ENCODE results near the gene PLG. TPM values are rescaled to one million over a fixed set of nuclear protein-coding genes. Genes with fewer than 3 reads are reported as not detected.
"Not testable (repeated sequence)": the region's sequence is repeated elsewhere in the genome, so short reads cannot be mapped to it uniquely, and the experiment has no call there.

PLG gene
- total RNA-seq, 2 donors from 2014 or later, result not detected

GRCh38 chr6:160690458-160690857, 11.6 kb upstream of the PLG start:
- H3K9me3 Mint-ChIP-seq, result peaks cover 3% of the 10 kb centered on the region
- H3K4me1 Mint-ChIP-seq, result no peaks in the 10 kb centered on the region
- H3K4me3 Mint-ChIP-seq, result no peak overlapping the region
- H3K36me3 Mint-ChIP-seq (ENCODE audit: low read depth), result no peaks in the 10 kb centered on the region
- H3K27ac Mint-ChIP-seq, result no peak overlapping the region
- H3K27me3 Mint-ChIP-seq, result peaks cover 5% of the 10 kb centered on the region
- no peak for ATAC-seq (replicated peaks)

- H3K4me1 Mint-ChIP-seq, result no peaks in the 10 kb centered on the region
- H3K36me3 Mint-ChIP-seq (ENCODE audit: low read depth), result no peaks in the 10 kb centered on the region
- H3K27ac Mint-ChIP-seq, result no peak overlapping the region
- H3K27me3 Mint-ChIP-seq, result peaks cover 9% of the 10 kb centered on the region
- H3K4me3 Mint-ChIP-seq, result no peak overlapping the region
- no peak for ATAC-seq (replicated peaks)
- peaks cover 3% of the 10 kb centered on the region for H3K9me3 Mint-ChIP-seq
These were observed 10.4 kb upstream of the PLG start for GRCh38 chr6:160691617-160692016.

GRCh38 chr6:160692369-160692959, 9.6 kb upstream of the PLG start:
- Mint-ChIP-seq H3K27ac (no peak overlapping the region), H3K4me3 (no peak overlapping the region), H3K27me3 (peaks cover 9% of the 10 kb centered on the region), H3K4me1 (no peaks in the 10 kb centered on the region), H3K36me3 (ENCODE audit: low read depth) (no peaks in the 10 kb centered on the region), H3K9me3 (peaks cover 3% of the 10 kb centered on the region)
- ATAC-seq (replicated peaks), result no peak

- H3K9me3 Mint-ChIP-seq; ATAC-seq (replicated peaks); H3K27ac Mint-ChIP-seq; H3K36me3 Mint-ChIP-seq (ENCODE audit: low read depth); H3K4me3 Mint-ChIP-seq; H3K4me1 Mint-ChIP-seq: not testable (repeated sequence)
- peaks cover 17% of the 10 kb centered on the region for H3K27me3 Mint-ChIP-seq
These were observed 7.0 kb upstream of the PLG start for GRCh38 chr6:160695025-160695424.

GRCh38 chr6:160695622-160696021, 6.4 kb upstream of the PLG start:
- not testable (repeated sequence) for ATAC-seq (replicated peaks); H3K36me3 Mint-ChIP-seq (ENCODE audit: low read depth); H3K27ac Mint-ChIP-seq; H3K9me3 Mint-ChIP-seq; H3K4me3 Mint-ChIP-seq; H3K4me1 Mint-ChIP-seq
- H3K27me3 Mint-ChIP-seq, result peaks cover 17% of the 10 kb centered on the region

GRCh38 chr6:160696884-160697283, 5.2 kb upstream of the PLG start:
- not testable (repeated sequence) for H3K27ac Mint-ChIP-seq; H3K4me3 Mint-ChIP-seq; ATAC-seq (replicated peaks); H3K36me3 Mint-ChIP-seq (ENCODE audit: low read depth); H3K9me3 Mint-ChIP-seq; H3K4me1 Mint-ChIP-seq
- H3K27me3 Mint-ChIP-seq, result peaks cover 21% of the 10 kb centered on the region

GRCh38 chr6:160697826-160698225, 4.2 kb upstream of the PLG start:
- Mint-ChIP-seq H3K4me3 (no peak overlapping the region), H3K36me3 (ENCODE audit: low read depth) (no peaks in the 10 kb centered on the region), H3K9me3 (peaks cover 3% of the 10 kb centered on the region), H3K4me1 (no peaks in the 10 kb centered on the region), H3K27me3 (peaks cover 25% of the 10 kb centered on the region), H3K27ac (no peak overlapping the region)
- ATAC-seq (replicated peaks), result no peak

- not testable (repeated sequence) for H3K36me3 Mint-ChIP-seq (ENCODE audit: low read depth); H3K4me1 Mint-ChIP-seq; H3K4me3 Mint-ChIP-seq; H3K27ac Mint-ChIP-seq; H3K9me3 Mint-ChIP-seq; ATAC-seq (replicated peaks)
- H3K27me3 Mint-ChIP-seq, result peaks cover 36% of the 10 kb centered on the region
These were observed 2.6 kb downstream of the PLG start for GRCh38 chr6:160704688-160705087.

- not testable (repeated sequence) for H3K4me3 Mint-ChIP-seq
These were observed 6.9 kb downstream of the PLG start for GRCh38 chr6:160708993-160709392.

GRCh38 chr6:160714731-160715316, 12.8 kb downstream of the PLG start:
- Mint-ChIP-seq H3K36me3 (ENCODE audit: low read depth) (no peaks in the 10 kb centered on the region), H3K27me3 (peaks cover 12% of the 10 kb centered on the region), H3K4me3 (no peak overlapping the region), H3K27ac (no peak overlapping the region), H3K4me1 (no peaks in the 10 kb centered on the region), H3K9me3 (no peaks in the 10 kb centered on the region)
- no peak for ATAC-seq (replicated peaks)

More at GRCh38 chr6:160708993-160709392, 6.9 kb downstream of the PLG start:
- not testable (repeated sequence) for H3K4me1 Mint-ChIP-seq; H3K27ac Mint-ChIP-seq; H3K9me3 Mint-ChIP-seq; H3K36me3 Mint-ChIP-seq (ENCODE audit: low read depth); ATAC-seq (replicated peaks)
- peaks cover 25% of the 10 kb centered on the region for H3K27me3 Mint-ChIP-seq

- no peak for ATAC-seq (replicated peaks)
- Mint-ChIP-seq H3K4me1 (no peaks in the 10 kb centered on the region), H3K36me3 (ENCODE audit: low read depth) (no peaks in the 10 kb centered on the region), H3K4me3 (no peak overlapping the region), H3K27me3 (peaks cover 14% of the 10 kb centered on the region), H3K27ac (no peak overlapping the region), H3K9me3 (no peaks in the 10 kb centered on the region)
These were observed 28.9 kb downstream of the PLG start for GRCh38 chr6:160730911-160731310.

GRCh38 chr6:160733050-160733646, 31.1 kb downstream of the PLG start:
- peak; percentile 56 for ATAC-seq (replicated peaks)
- Mint-ChIP-seq H3K9me3 (no peaks in the 10 kb centered on the region), H3K4me1 (no peaks in the 10 kb centered on the region), H3K27me3 (peaks cover 9% of the 10 kb centered on the region), H3K27ac (no peak overlapping the region), H3K36me3 (ENCODE audit: low read depth) (no peaks in the 10 kb centered on the region), H3K4me3 (no peak overlapping the region)

GRCh38 chr6:160734627-160735026, 32.6 kb downstream of the PLG start:
- ATAC-seq (replicated peaks), result no peak
- H3K4me1 Mint-ChIP-seq, result no peaks in the 10 kb centered on the region
- H3K27ac Mint-ChIP-seq, result no peak overlapping the region
- peaks cover 6% of the 10 kb centered on the region for H3K27me3 Mint-ChIP-seq
- no peaks in the 10 kb centered on the region for H3K36me3 Mint-ChIP-seq (ENCODE audit: low read depth)
- no peak overlapping the region for H3K4me3 Mint-ChIP-seq
- H3K9me3 Mint-ChIP-seq, result no peaks in the 10 kb centered on the region

- Mint-ChIP-seq H3K4me1 (no peaks in the 10 kb centered on the region), H3K27ac (no peak overlapping the region), H3K4me3 (no peak overlapping the region), H3K27me3 (peaks cover 6% of the 10 kb centered on the region), H3K36me3 (ENCODE audit: low read depth) (no peaks in the 10 kb centered on the region), H3K9me3 (no peaks in the 10 kb centered on the region)
- ATAC-seq (replicated peaks), result peak; percentile 41
These were observed 33.5 kb downstream of the PLG start for GRCh38 chr6:160735523-160735922.

GRCh38 chr6:160737934-160738333, 35.9 kb downstream of the PLG start:
- H3K27me3 Mint-ChIP-seq, result no peaks in the 10 kb centered on the region
- H3K4me3 Mint-ChIP-seq, result no peak overlapping the region
- no peaks in the 10 kb centered on the region for H3K9me3 Mint-ChIP-seq
- H3K4me1 Mint-ChIP-seq, result no peaks in the 10 kb centered on the region
- H3K27ac Mint-ChIP-seq, result no peak overlapping the region
- no peaks in the 10 kb centered on the region for H3K36me3 Mint-ChIP-seq (ENCODE audit: low read depth)
- peak; percentile 73 for ATAC-seq (replicated peaks)
